ENCODE data around the gene HES5. TPM values are rescaled to one million over a fixed set of nuclear protein-coding genes. Genes with fewer than 3 reads are reported as not detected.

The HES5 gene
- total RNA-seq, 1 donor, result not detected

Other genes starting within 250 kb of the HES5 start
- gene MORN1, start 138.7 kb downstream of the HES5 start, total RNA-seq (ENCODE audit: low replicate concordance), result 8.2 and 11.8 TPM in 2 replicates
- 98.1 and 439 TPM in 2 replicates for gene RER1, start 138.4 kb downstream of the HES5 start, total RNA-seq (ENCODE audit: low replicate concordance)
- 12.8 and 24.9 TPM in 2 replicates for gene PEX10, start 117.7 kb downstream of the HES5 start, total RNA-seq (ENCODE audit: low replicate concordance)
- gene PLCH2, start 54.0 kb downstream of the HES5 start, total RNA-seq (ENCODE audit: low replicate concordance), result 0.81 TPM in 1 of 2 replicates, not detected in the other
- gene PANK4, start 3.7 kb downstream of the HES5 start, total RNA-seq (ENCODE audit: low replicate concordance), result 22.8 and 23.4 TPM in 2 replicates
- 12.0 and 32.2 TPM in 2 replicates for gene TNFRSF14, start 26.1 kb upstream of the HES5 start, total RNA-seq (ENCODE audit: low replicate concordance)
- 15.5 and 23.0 TPM in 2 replicates for gene PRXL2B, start 56.5 kb upstream of the HES5 start, total RNA-seq (ENCODE audit: low replicate concordance)
- not detected in 2 replicates for gene MMEL1, start 102.8 kb upstream of the HES5 start, total RNA-seq (ENCODE audit: low replicate concordance)

Measured in fibroblast of the aortic adventitia (primary cell).